Adipocyte (in vitro differentiated cells): Measurements from ENCODE around the gene CRB2.

Experiments
- DNase-seq: peaks from one replicate; pipeline ENCODE4 v3.0.0-alpha.2; 2015; ENCODE audit warnings: low read depth
- H3K27me3 ChIP-seq: replicated peaks from 2 replicates; pipeline ENCODE4 v1.7.0; 2013; ENCODE audit warnings: mild to moderate bottlenecking, low read length, moderate library complexity; ENCODE audit not compliant: control insufficient read depth, insufficient read depth
- H3K36me3 ChIP-seq: 2 replicates; pipeline ENCODE4 v1.7.0; 2013; ENCODE audit warnings: low read length, mild to moderate bottlenecking, moderate library complexity; ENCODE audit not compliant: control insufficient read depth, insufficient read depth, severe bottlenecking
- H3K4me1 ChIP-seq: 2 replicates; pipeline ENCODE4 v1.7.0; 2013; ENCODE audit warnings: mild to moderate bottlenecking, low read length, moderate library complexity; ENCODE audit not compliant: control insufficient read depth, insufficient read depth
- H3K4me3 ChIP-seq: 2 replicates; pipeline ENCODE4 v1.7.0; 2013; ENCODE audit warnings: mild to moderate bottlenecking, low read length, moderate library complexity
- H3K9ac ChIP-seq: 2 replicates; pipeline ENCODE4 v1.7.0; 2013; ENCODE audit warnings: mild to moderate bottlenecking, low read length, moderate library complexity
- H3K9me3 ChIP-seq: 2 replicates; pipeline ENCODE4 v1.7.0; 2013; ENCODE audit warnings: mild to moderate bottlenecking, low read length, moderate library complexity; ENCODE audit not compliant: control insufficient read depth

CRB2 gene

GRCh38 chr9:123378025-123378424, 22.0 kb downstream of the CRB2 start:
- Histone ChIP-seq H3K36me3 (no peaks in the 10 kb centered on the region), H3K9ac (no peak overlapping the region), H3K9me3 (no peaks in the 10 kb centered on the region), H3K4me1 (no peaks in the 10 kb centered on the region), H3K4me3 (no peak overlapping the region), H3K27me3 (peaks cover 28% of the 10 kb centered on the region)
- DNase-seq, result no peak

- H3K4me3 ChIP-seq, result no peak overlapping the region
- H3K9me3 ChIP-seq, result no peaks in the 10 kb centered on the region
- no peak overlapping the region for H3K9ac ChIP-seq
- DNase-seq, result no peak
- no peaks in the 10 kb centered on the region for H3K4me1 ChIP-seq
- H3K27me3 ChIP-seq, result peaks cover 25% of the 10 kb centered on the region
- H3K36me3 ChIP-seq, result no peaks in the 10 kb centered on the region
These were observed 23.1 kb downstream of the CRB2 start for GRCh38 chr9:123378956-123379660.

- Histone ChIP-seq H3K36me3 (no peaks in the 10 kb centered on the region), H3K9me3 (no peaks in the 10 kb centered on the region), H3K4me1 (no peaks in the 10 kb centered on the region), H3K4me3 (no peak overlapping the region), H3K27me3 (peaks cover 17% of the 10 kb centered on the region), H3K9ac (no peak overlapping the region)
- no peak for DNase-seq
These were observed 25.1 kb downstream of the CRB2 start for GRCh38 chr9:123380852-123381705.

- no peak overlapping the region for H3K4me3 ChIP-seq
- no peak for DNase-seq
- H3K4me1 ChIP-seq, result no peaks in the 10 kb centered on the region
- H3K36me3 ChIP-seq, result no peaks in the 10 kb centered on the region
- no peaks in the 10 kb centered on the region for H3K9me3 ChIP-seq
- peaks cover 9% of the 10 kb centered on the region for H3K27me3 ChIP-seq
- H3K9ac ChIP-seq, result no peak overlapping the region
These were observed 26.9 kb downstream of the CRB2 start for GRCh38 chr9:123382653-123383511.

- Histone ChIP-seq H3K9ac (no peak overlapping the region), H3K36me3 (no peaks in the 10 kb centered on the region), H3K27me3 (peaks cover 8% of the 10 kb centered on the region), H3K4me3 (no peak overlapping the region), H3K4me1 (no peaks in the 10 kb centered on the region), H3K9me3 (no peaks in the 10 kb centered on the region)
- no peak for DNase-seq
These were observed 27.6 kb downstream of the CRB2 start for GRCh38 chr9:123383512-123384170.

- Histone ChIP-seq H3K9ac (no peak overlapping the region), H3K4me1 (no peaks in the 10 kb centered on the region), H3K4me3 (no peak overlapping the region), H3K36me3 (no peaks in the 10 kb centered on the region), H3K27me3 (peaks cover 16% of the 10 kb centered on the region), H3K9me3 (peaks cover 3% of the 10 kb centered on the region)
- DNase-seq, result no peak
These were observed 31.7 kb downstream of the CRB2 start for GRCh38 chr9:123387686-123388085.

GRCh38 chr9:123389070-123389469, 33.1 kb downstream of the CRB2 start:
- Histone ChIP-seq H3K36me3 (no peaks in the 10 kb centered on the region), H3K4me3 (no peak overlapping the region), H3K9me3 (peaks cover 6% of the 10 kb centered on the region), H3K9ac (no peak overlapping the region), H3K4me1 (no peaks in the 10 kb centered on the region), H3K27me3 (peaks cover 16% of the 10 kb centered on the region)
- no peak for DNase-seq

GRCh38 chr9:123389698-123390097, 33.7 kb downstream of the CRB2 start:
- peaks cover 16% of the 10 kb centered on the region for H3K27me3 ChIP-seq

GRCh38 chr9:123390337-123391135, 34.5 kb downstream of the CRB2 start:
- Histone ChIP-seq H3K36me3 (no peaks in the 10 kb centered on the region), H3K4me1 (no peaks in the 10 kb centered on the region), H3K9me3 (peaks cover 6% of the 10 kb centered on the region), H3K27me3 (peaks cover 16% of the 10 kb centered on the region), H3K9ac (no peak overlapping the region), H3K4me3 (no peak overlapping the region)
- no peak for DNase-seq

More at GRCh38 chr9:123389698-123390097, 33.7 kb downstream of the CRB2 start:
- peaks cover 6% of the 10 kb centered on the region for H3K9me3 ChIP-seq
- H3K4me1 ChIP-seq, result no peaks in the 10 kb centered on the region
- H3K4me3 ChIP-seq, result no peak overlapping the region
- no peak for DNase-seq
- H3K36me3 ChIP-seq, result no peaks in the 10 kb centered on the region
- no peak overlapping the region for H3K9ac ChIP-seq

GRCh38 chr9:123391233-123391632, 35.2 kb downstream of the CRB2 start:
- no peaks in the 10 kb centered on the region for H3K36me3 ChIP-seq
- H3K4me1 ChIP-seq, result no peaks in the 10 kb centered on the region
- H3K4me3 ChIP-seq, result no peak overlapping the region
- H3K9ac ChIP-seq, result no peak overlapping the region
- peaks cover 16% of the 10 kb centered on the region for H3K27me3 ChIP-seq
- H3K9me3 ChIP-seq, result peaks cover 6% of the 10 kb centered on the region
- DNase-seq, result no peak
